Spleen (tissue), 7 donors: ENCODE data around the gene SLC4A1AP.
A peak's percentile ranks its signal among the peaks of the same experiment; 100 is the strongest.

Experiments
- CTCF ChIP-seq, 11 experiments: fragments of 200-600 bp in 7 of 11; fragments of 450-650 bp in 4 of 11; sonication (generic) in 4 of 11; IDR thresholded peaks in 8 of 11; conservative IDR thresholded peaks in 3 of 11; 1 replicate in 7 of 11; 2 replicates in 4 of 11; pipeline versions ENCODE4 v1.4.0 to v1.8.0; 2016 to 2021; ENCODE audit warnings: antibody characterized with exemption in 11 of 11, inconsistent platforms in 4 of 11, mild to moderate bottlenecking in 1 of 11
- POLR2A ChIP-seq, 3 donors: fragments of 450-650 bp; IDR thresholded peaks; one replicate each; pipeline ENCODE4 v1.5.1; 2017; ENCODE audit warnings: antibody characterized with exemption in 3 of 3, mild to moderate bottlenecking in 1 of 3
- POLR2AphosphoS5 ChIP-seq, 3 donors: sonication (generic); formaldehyde crosslinking; IDR thresholded peaks; one replicate each; pipeline ENCODE4 v1.5.1; 2017; ENCODE audit warnings: antibody characterized with exemption in 3 of 3
- donor health status: DM: no; HTN: no; CAD: no; lungs with moderate emphysema.
- donor health status: DM: no; HTN: no; CAD: no.
- donor health status: DM: no; HTN: no; CAD: no.

- TF ChIP-seq CTCF (IDR thresholded peaks at IDR 0.05 in 8 of 11, conservative IDR thresholded peaks at IDR 0.05 in 3 of 11) (no peak), POLR2AphosphoS5 (IDR thresholded peaks at IDR 0.05) (peak; percentile 85 to 95 (median 88)), POLR2A (IDR thresholded peaks at IDR 0.05) (no peak)
Observed at GRCh38 chr2:27735263-27735904, 71.7 kb downstream of the SLC4A1AP start.
